ENCODE data around the gene CORO1C.

The CORO1C gene

GRCh38 chr12:108653922-108654321 lies 77.4 kb downstream of the CORO1C start:
- H3K4me2 ChIP-seq (ENCODE audit: low read length) = no peak overlapping the region

DNA sequence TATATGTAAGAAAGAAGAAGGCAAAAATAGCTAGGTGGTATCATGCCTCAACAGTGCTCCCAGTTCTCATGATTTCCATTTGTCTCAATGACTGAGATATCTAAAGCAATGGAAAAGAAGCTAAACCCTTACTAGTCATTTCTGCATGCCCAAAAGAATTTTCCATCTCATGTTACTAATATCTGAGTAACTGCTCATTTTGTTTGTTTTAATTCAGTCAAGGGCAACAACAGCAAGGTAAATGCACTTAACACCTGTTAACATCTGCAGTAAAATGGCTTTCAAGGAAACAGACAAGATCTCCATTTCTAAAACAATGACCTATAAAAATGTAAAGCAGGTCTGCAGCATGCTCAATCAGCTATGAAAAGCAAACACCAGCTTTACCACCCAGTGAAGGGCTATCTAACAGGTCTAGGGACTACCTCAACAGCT lies 78.2 kb downstream of the CORO1C start:
- Histone ChIP-seq H3K79me2 (ENCODE audit: low read length) (no peaks in the 10 kb centered on the region), H3K27ac (ENCODE audit: low read length) (no peak overlapping the region), H2AFZ (ENCODE audit: low read depth, low read length) (no peak overlapping the region), H4K20me1 (ENCODE audit: insufficient read depth, low read length) (no peaks in the 10 kb centered on the region; the same call in 1 of the 2 replicates), H3K4me2 (ENCODE audit: low read length) (no peak overlapping the region), H3K4me3 (ENCODE audit: low read length) (no peak overlapping the region), H3K9ac (ENCODE audit: low read length) (no peak overlapping the region), H3K9me3 (ENCODE audit: insufficient read depth, low read length) (no peaks in the 10 kb centered on the region), H3K36me3 (replicated peaks; ENCODE audit: low read depth, low read length) (peaks cover 42% of the 10 kb centered on the region), H3K27me3 (ENCODE audit: low read depth, low read length) (no peaks in the 10 kb centered on the region), H3K4me1 (ENCODE audit: low read length) (no peaks in the 10 kb centered on the region)
- TF ChIP-seq, protein P1, sequence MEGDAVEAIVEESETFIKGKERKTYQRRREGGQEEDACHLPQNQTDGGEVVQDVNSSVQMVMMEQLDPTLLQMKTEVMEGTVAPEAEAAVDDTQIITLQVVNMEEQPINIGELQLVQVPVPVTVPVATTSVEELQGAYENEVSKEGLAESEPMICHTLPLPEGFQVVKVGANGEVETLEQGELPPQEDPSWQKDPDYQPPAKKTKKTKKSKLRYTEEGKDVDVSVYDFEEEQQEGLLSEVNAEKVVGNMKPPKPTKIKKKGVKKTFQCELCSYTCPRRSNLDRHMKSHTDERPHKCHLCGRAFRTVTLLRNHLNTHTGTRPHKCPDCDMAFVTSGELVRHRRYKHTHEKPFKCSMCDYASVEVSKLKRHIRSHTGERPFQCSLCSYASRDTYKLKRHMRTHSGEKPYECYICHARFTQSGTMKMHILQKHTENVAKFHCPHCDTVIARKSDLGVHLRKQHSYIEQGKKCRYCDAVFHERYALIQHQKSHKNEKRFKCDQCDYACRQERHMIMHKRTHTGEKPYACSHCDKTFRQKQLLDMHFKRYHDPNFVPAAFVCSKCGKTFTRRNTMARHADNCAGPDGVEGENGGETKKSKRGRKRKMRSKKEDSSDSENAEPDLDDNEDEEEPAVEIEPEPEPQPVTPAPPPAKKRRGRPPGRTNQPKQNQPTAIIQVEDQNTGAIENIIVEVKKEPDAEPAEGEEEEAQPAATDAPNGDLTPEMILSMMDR (IDR thresholded peaks at IDR 0.05; ENCODE audit: low read depth, low read length) = no peak
- TF ChIP-seq EZH2phosphoT487 (IDR thresholded peaks at IDR 0.05; ENCODE audit: low read depth) = no peak

More at GRCh38 chr12:108653922-108654321, 77.4 kb downstream of the CORO1C start:
- Histone ChIP-seq H3K4me3 (ENCODE audit: low read length) (no peak overlapping the region), H3K79me2 (ENCODE audit: low read length) (no peaks in the 10 kb centered on the region), H3K36me3 (replicated peaks; ENCODE audit: low read depth, low read length) (peaks cover 41% of the 10 kb centered on the region), H2AFZ (ENCODE audit: low read depth, low read length) (no peak overlapping the region), H3K27me3 (ENCODE audit: low read depth, low read length) (no peaks in the 10 kb centered on the region), H3K27ac (ENCODE audit: low read length) (no peak overlapping the region), H3K4me1 (ENCODE audit: low read length) (no peaks in the 10 kb centered on the region), H3K9ac (ENCODE audit: low read length) (no peak overlapping the region), H4K20me1 (ENCODE audit: insufficient read depth, low read length) (no peaks in the 10 kb centered on the region; the same call in 1 of the 2 replicates), H3K9me3 (ENCODE audit: insufficient read depth, low read length) (no peaks in the 10 kb centered on the region)
- no peak for TF ChIP-seq EZH2phosphoT487 (IDR thresholded peaks at IDR 0.05; ENCODE audit: low read depth)
- TF ChIP-seq, protein P1 (IDR thresholded peaks at IDR 0.05; ENCODE audit: low read depth, low read length) = no peak

DNA sequence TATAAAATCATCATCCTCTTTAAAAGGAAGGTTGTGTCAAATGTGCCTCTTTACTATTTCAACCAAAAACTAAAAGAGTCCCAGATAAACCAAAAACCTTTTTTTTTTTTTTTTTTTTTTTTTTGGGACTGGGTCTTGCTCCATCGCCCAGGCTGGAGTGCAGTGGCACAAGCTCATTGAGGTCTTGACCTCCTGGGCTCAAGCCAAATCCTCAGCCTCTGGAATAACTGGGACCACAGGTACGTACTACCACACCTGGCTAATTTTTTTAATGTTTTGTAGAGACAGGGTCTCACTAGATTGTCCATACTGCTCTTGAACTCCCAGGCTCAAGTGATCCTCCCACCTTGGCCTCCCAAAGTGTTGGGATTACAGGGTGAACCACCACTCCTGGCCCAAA lies 81.2 kb downstream of the CORO1C start:
- Histone ChIP-seq H3K4me1 (ENCODE audit: low read length) (no peaks in the 10 kb centered on the region), H3K9ac (ENCODE audit: low read length) (no peak overlapping the region), H3K36me3 (replicated peaks; ENCODE audit: low read depth, low read length) (peaks cover 46% of the 10 kb centered on the region), H4K20me1 (ENCODE audit: insufficient read depth, low read length) (no peaks in the 10 kb centered on the region), H2AFZ (ENCODE audit: low read depth, low read length) (no peak overlapping the region), H3K27me3 (ENCODE audit: low read depth, low read length) (no peaks in the 10 kb centered on the region), H3K4me3 (ENCODE audit: low read length) (no peak overlapping the region), H3K27ac (ENCODE audit: low read length) (no peak overlapping the region), H3K79me2 (ENCODE audit: low read length) (no peaks in the 10 kb centered on the region), H3K4me2 (ENCODE audit: low read length) (no peak overlapping the region), H3K9me3 (ENCODE audit: insufficient read depth, low read length) (no peaks in the 10 kb centered on the region)
- no peak for TF ChIP-seq EZH2phosphoT487 (IDR thresholded peaks at IDR 0.05; ENCODE audit: low read depth)
- TF ChIP-seq, protein P1 (IDR thresholded peaks at IDR 0.05; ENCODE audit: low read depth, low read length) = no peak

GRCh38 chr12:108649669-108650068 lies 81.6 kb downstream of the CORO1C start:
- H3K79me2 ChIP-seq (ENCODE audit: low read length) = no peaks in the 10 kb centered on the region
- H2AFZ ChIP-seq (ENCODE audit: low read depth, low read length) = no peak overlapping the region
- no peak for TF ChIP-seq EZH2phosphoT487 (IDR thresholded peaks at IDR 0.05; ENCODE audit: low read depth)
- TF ChIP-seq, protein P1 (IDR thresholded peaks at IDR 0.05; ENCODE audit: low read depth, low read length) = no peak
- no peak overlapping the region for H3K9ac ChIP-seq (ENCODE audit: low read length)
- no peak overlapping the region for H3K4me2 ChIP-seq (ENCODE audit: low read length)
- no peak overlapping the region for H3K27ac ChIP-seq (ENCODE audit: low read length)
- H3K36me3 ChIP-seq (replicated peaks; ENCODE audit: low read depth, low read length) = peaks cover 46% of the 10 kb centered on the region
- no peaks in the 10 kb centered on the region for H3K9me3 ChIP-seq (ENCODE audit: insufficient read depth, low read length)
- H3K27me3 ChIP-seq (ENCODE audit: low read depth, low read length) = no peaks in the 10 kb centered on the region
- H4K20me1 ChIP-seq (ENCODE audit: insufficient read depth, low read length) = no peaks in the 10 kb centered on the region
- no peak overlapping the region for H3K4me3 ChIP-seq (ENCODE audit: low read length)
- no peaks in the 10 kb centered on the region for H3K4me1 ChIP-seq (ENCODE audit: low read length)
